HFFc6 (cell line): Measurements from ENCODE around the gene CACNA1D. TPM values are rescaled to one million over a fixed set of nuclear protein-coding genes. Genes with fewer than 3 reads are reported as not detected.

ENCODE experiments used
- DNase-seq: peaks from one replicate; pipeline ENCODE4 v3.0.0-alpha.2; 2018
- H3K27ac Mint-ChIP-seq: 2 replicates; pipeline ENCODE4 v1.8.0; 2020; ENCODE audit warnings: mild to moderate bottlenecking, mixed read lengths
- H3K27me3 Mint-ChIP-seq: 2 replicates; pipeline ENCODE4 v1.8.0; 2021; ENCODE audit warnings: mild to moderate bottlenecking, moderate library complexity, mixed read lengths; ENCODE audit not compliant: insufficient read depth
- H3K36me3 Mint-ChIP-seq: 2 replicates; pipeline ENCODE4 v1.8.0; 2021; ENCODE audit warnings: low read depth, mixed read lengths
- H3K4me1 Mint-ChIP-seq: 2 replicates; pipeline ENCODE4 v1.8.0; 2020; ENCODE audit warnings: low read depth, mixed read lengths
- H3K4me3 Mint-ChIP-seq: 2 replicates; pipeline ENCODE4 v1.8.0; 2020; ENCODE audit warnings: mild to moderate bottlenecking, moderate library complexity, mixed read lengths
- H3K9me3 Mint-ChIP-seq: 2 replicates; pipeline ENCODE4 v1.8.0; 2020; ENCODE audit warnings: mild to moderate bottlenecking, mixed read lengths
- CTCF ChIP-seq: fragments of 200-600 bp; sonication (generic); IDR thresholded peaks from 2 replicates; pipeline ENCODE4 v1.5.0; 2021; ENCODE audit warnings: antibody characterized with exemption, mild to moderate bottlenecking
- total RNA-seq, 6 experiments: library from RNA; stranded (reverse); fragmentation: NEBNext Ultra II Directional; extraction: Animal tissue kit (Norgen Biotek cat#: 25700); gene quantifications; 2 replicates in 1 of 6; 3 replicates in 5 of 6; pipeline ENCODE4 v1.2.3, GENCODE V29; 2021

CACNA1D gene
- total RNA-seq, 6 experiments from 2014 or later, result 0.09 TPM; not detected in 5

- no peaks in the 10 kb centered on the region for H3K9me3 Mint-ChIP-seq
- H3K4me3 Mint-ChIP-seq, result no peak overlapping the region
- no peak overlapping the region for H3K27ac Mint-ChIP-seq
- no peak for DNase-seq
- no peaks in the 10 kb centered on the region for H3K4me1 Mint-ChIP-seq
- no peak for TF ChIP-seq CTCF
- peaks cover 20% of the 10 kb centered on the region for H3K27me3 Mint-ChIP-seq
- H3K36me3 Mint-ChIP-seq, result no peaks in the 10 kb centered on the region
Measured at GRCh38 chr3:53753518-53754183, 259.2 kb downstream of the CACNA1D start.

DNA sequence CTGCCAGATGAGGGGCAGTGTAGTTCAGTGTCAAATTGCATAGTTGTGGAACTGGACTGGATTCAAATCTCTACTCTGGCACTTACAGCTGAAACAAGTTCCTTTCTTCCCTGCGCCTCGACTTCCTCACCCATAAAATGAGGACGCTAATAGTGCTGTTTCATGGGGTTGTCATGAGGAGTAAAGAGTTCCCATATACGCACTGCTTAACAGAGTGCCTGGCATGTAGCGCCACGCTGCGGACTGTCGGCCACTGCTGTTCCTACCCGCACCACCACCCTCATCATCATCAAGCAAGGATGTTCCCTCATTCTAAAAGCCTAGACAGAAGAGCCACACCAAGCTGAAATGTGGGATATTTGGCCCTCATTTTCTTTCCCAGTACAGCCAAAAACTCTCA lies 259.9 kb downstream of the CACNA1D start:
- TF ChIP-seq CTCF, result no peak
- peaks cover 18% of the 10 kb centered on the region for H3K27me3 Mint-ChIP-seq
- H3K36me3 Mint-ChIP-seq, result no peaks in the 10 kb centered on the region
- no peaks in the 10 kb centered on the region for H3K9me3 Mint-ChIP-seq
- no peak for DNase-seq
- H3K4me1 Mint-ChIP-seq, result no peaks in the 10 kb centered on the region
- H3K4me3 Mint-ChIP-seq, result no peak overlapping the region
- H3K27ac Mint-ChIP-seq, result no peak overlapping the region

DNA sequence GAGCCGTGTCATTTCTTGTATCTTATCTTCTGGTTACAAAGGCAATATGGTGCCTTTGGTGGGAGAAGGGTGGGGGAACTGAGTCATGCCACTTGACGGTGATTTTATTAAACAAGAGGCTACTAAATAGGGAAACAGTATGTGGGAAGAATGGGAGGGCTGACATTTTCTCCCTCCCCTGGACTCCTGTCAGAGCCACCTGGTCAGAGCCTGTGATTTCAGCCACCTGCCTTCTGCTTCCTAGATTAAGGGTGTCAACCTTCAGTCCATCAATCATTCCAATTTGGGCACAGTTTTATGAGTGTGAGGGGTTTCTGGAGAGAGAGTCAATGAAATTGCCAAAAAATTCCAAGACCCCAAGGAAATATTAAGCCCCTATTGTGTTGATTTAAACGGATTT lies 264.4 kb downstream of the CACNA1D start:
- no peaks in the 10 kb centered on the region for H3K36me3 Mint-ChIP-seq
- H3K27ac Mint-ChIP-seq, result no peak overlapping the region
- H3K4me3 Mint-ChIP-seq, result no peak overlapping the region
- peaks cover 13% of the 10 kb centered on the region for H3K27me3 Mint-ChIP-seq
- DNase-seq, result no peak
- TF ChIP-seq CTCF, result no peak
- no peaks in the 10 kb centered on the region for H3K4me1 Mint-ChIP-seq
- H3K9me3 Mint-ChIP-seq, result no peaks in the 10 kb centered on the region

GRCh38 chr3:53763353-53763752 lies 268.9 kb downstream of the CACNA1D start:
- H3K4me3 Mint-ChIP-seq, result no peak overlapping the region
- H3K9me3 Mint-ChIP-seq, result no peaks in the 10 kb centered on the region
- DNase-seq, result no peak
- H3K27ac Mint-ChIP-seq, result no peak overlapping the region
- no peaks in the 10 kb centered on the region for H3K4me1 Mint-ChIP-seq
- TF ChIP-seq CTCF, result no peak
- H3K36me3 Mint-ChIP-seq, result no peaks in the 10 kb centered on the region
- peaks cover 20% of the 10 kb centered on the region for H3K27me3 Mint-ChIP-seq

GRCh38 chr3:53764026-53764775 lies 269.8 kb downstream of the CACNA1D start:
- TF ChIP-seq CTCF, result no peak
- no peak for DNase-seq
- H3K27ac Mint-ChIP-seq, result no peak overlapping the region
- H3K27me3 Mint-ChIP-seq, result peaks cover 22% of the 10 kb centered on the region
- H3K4me1 Mint-ChIP-seq, result no peaks in the 10 kb centered on the region
- no peaks in the 10 kb centered on the region for H3K9me3 Mint-ChIP-seq
- no peak overlapping the region for H3K4me3 Mint-ChIP-seq
- no peaks in the 10 kb centered on the region for H3K36me3 Mint-ChIP-seq
